Hematopoietic multipotent progenitor cell (in vitro differentiated cells): ENCODE measurements around the gene CALU. TPM values are rescaled to one million over a fixed set of nuclear protein-coding genes. Genes with fewer than 3 reads are reported as not detected.
A peak's percentile ranks its signal among the peaks of the same experiment; 100 is the strongest.

Source experiments
- DNase-seq, 3 donors: peaks; one replicate each; pipeline ENCODE4 v3.0.0-alpha.2; 2011 to 2015; ENCODE audit warnings: low read depth in 2 of 3, low spot score in 2 of 3
- total RNA-seq: library from RNA; depleted of rRNA; stranded (reverse); fragments of >200 nt; gene quantifications from one replicate; pipeline ENCODE4 v1.2.3, GENCODE V29; 2012

The CALU gene
- total RNA-seq, 1 donor, result 14.8 TPM

- DNase-seq, result no peak
Observed at GRCh38 chr7:128744366-128744905, 5.3 kb downstream of the CALU start.

DNA sequence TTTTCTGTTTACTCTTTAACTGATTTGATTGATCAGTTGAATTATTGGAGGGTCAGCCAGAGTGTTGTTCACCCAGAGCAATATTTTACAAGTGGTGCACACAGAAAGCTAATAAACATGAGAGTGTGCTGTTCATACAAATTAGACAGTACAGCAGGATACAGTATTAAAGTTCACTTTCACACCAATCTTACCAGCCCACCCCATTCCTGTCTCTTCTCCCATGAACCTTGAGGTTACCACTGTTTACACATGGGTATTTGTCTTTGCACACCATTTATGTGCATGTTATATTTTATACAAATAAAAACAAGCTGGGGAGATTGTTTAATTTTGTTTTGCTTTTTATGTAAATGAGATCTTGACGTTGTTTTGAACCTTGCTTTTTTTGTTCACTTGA is 6.5 kb downstream of the CALU start:
- DNase-seq, result no peak

DNA sequence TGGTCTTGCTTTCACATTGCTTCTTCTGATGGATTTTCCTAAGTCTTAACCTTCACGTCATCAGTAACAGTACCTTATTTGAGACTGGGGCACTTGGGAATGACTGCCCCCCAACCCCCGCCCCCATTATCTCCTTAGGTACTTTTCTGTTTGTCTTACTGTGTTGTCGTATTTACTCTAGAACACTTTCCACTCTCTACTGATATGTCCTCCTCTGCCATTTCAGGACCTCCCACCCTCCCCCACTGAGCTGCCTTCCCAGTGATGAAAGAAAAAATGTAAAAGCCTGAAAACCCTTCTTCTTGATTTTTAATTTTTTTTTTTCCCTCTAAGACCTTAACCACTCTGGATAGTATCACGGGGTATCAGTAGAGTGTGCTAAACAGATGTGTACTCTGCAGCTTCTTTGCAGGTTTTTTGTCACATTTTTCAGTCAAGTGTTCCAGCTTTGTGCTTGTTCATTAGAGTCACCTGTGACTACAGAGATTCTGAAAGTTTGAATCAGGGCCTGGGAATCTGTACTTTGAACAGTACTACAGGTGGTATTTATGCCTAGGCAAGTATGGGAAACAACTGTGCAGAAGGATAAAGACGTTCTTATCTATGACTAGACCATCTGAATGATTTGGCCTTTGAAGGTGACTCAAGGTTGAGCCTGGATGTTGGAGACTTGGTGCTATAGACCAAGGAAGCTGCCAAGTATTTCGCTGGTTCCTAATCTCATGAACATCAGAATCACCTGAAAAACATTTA is 8.3 kb downstream of the CALU start:
- DNase-seq, result no peak

- DNase-seq, result no peak
Observed at GRCh38 chr7:128752251-128752650, 13.1 kb downstream of the CALU start.

- DNase-seq, result no peak
Observed at GRCh38 chr7:128755075-128755818, 16.1 kb downstream of the CALU start.

DNA sequence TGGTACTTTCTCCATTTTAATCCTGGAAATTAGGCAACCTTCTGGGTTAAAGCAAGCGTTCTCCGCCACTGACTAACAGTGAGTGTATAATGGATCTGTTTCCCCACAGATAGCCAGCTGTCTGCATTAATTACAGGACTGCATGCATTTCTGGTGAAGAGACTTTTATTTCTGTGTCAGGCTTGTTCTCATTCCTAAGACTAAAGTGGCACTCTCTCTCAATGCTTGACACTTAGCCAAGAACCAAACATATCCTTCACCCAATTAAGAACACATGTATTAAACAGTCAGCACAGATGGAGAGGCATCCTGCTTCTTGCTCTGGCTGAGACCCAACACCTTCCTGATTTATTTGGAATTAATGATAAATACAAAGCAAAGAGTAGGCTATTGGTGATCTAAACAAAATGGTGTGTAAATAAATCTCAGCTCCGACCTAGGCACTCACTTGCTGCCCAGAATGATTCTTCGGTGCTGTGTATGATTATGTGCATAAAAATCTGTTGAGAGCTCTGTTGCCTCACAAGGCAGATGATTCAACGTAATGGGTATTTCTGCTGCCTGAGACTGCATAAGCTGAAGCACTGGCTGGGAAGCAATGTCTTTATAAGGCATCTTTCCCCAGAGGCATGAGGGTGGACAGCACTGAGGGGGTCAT is 16.8 kb downstream of the CALU start:
- DNase-seq, result no peak

- DNase-seq, result no peak
Observed at GRCh38 chr7:128757203-128757602, 18.0 kb downstream of the CALU start.

GRCh38 chr7:128758553-128758952 is 19.4 kb downstream of the CALU start:
- no peak for DNase-seq

DNA sequence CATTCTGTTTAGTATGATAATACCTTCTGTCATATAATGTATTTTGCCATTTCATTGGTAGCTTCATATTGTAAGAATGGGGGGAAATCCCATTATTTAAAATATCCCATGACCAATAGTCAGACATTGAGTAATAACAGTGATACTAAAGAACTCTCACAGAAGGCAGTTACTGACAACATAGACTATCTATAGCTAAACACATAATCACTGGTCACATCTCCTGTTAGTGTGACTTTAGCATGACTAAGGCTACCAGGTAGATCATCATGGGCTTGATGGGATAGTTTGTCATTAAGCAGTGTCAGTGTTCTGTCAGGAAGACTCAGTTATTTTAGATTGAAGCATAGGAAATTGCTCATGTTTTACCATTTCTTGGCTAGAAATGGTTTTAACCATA is 20.1 kb downstream of the CALU start:
- no peak for DNase-seq

DNA sequence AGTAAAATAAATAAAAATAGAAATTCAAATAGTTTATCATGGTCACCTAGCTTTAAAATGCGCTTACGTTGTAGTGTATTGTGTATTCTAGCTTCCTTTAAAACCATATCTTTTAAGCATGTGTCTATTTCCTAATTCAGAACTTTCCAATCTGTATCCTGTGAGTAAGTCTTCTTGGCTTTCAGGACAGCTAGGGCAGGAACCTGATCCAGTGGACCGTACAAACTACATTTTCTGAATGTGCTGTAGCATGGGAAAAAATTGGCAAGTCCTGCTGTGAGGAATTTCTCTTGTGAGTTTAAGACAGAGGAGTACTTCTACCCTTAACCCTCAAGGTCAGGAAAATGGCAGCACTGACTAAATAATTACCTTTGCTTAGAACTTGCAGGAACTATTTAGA is 24.4 kb downstream of the CALU start:
- no peak for DNase-seq

GRCh38 chr7:128767475-128768110 is 28.4 kb downstream of the CALU start:
- no peak for DNase-seq

DNA sequence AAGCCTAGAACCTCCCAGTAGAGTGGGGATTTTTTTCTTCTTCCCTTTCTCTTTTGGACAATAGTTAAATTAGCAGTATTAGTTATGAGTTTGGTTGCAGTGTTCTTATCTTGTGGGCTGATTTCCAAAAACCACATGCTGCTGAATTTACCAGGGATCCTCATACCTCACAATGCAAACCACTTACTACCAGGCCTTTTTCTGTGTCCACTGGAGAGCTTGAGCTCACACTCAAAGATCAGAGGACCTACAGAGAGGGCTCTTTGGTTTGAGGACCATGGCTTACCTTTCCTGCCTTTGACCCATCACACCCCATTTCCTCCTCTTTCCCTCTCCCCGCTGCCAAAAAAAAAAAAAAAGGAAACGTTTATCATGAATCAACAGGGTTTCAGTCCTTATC is 31.1 kb downstream of the CALU start:
- no peak for DNase-seq

- no peak for DNase-seq
Observed at GRCh38 chr7:128773604-128774003, 34.4 kb downstream of the CALU start.

GRCh38 chr7:128774029-128774689 is 35.0 kb downstream of the CALU start:
- DNase-seq, result no peak

DNA sequence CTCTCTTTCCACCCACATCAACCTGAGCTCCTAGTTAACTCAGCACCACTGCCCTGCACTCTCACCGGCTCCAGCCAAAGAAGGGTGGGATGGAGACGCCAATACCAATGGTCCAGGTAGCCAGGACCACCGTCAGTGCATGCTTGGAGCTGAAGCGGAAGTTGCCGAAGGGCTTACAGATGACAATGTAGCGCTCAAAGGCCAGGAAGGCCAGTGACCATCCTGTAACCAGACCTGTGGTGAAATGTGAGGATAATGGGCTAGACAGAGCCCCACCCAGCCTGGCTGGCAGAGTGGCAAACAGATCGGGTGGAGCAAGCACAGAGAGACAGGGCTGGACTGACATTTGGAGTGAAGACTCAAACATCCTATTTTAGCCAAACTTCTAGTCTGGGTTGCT is 35.8 kb downstream of the CALU start:
- no peak for DNase-seq

DNA sequence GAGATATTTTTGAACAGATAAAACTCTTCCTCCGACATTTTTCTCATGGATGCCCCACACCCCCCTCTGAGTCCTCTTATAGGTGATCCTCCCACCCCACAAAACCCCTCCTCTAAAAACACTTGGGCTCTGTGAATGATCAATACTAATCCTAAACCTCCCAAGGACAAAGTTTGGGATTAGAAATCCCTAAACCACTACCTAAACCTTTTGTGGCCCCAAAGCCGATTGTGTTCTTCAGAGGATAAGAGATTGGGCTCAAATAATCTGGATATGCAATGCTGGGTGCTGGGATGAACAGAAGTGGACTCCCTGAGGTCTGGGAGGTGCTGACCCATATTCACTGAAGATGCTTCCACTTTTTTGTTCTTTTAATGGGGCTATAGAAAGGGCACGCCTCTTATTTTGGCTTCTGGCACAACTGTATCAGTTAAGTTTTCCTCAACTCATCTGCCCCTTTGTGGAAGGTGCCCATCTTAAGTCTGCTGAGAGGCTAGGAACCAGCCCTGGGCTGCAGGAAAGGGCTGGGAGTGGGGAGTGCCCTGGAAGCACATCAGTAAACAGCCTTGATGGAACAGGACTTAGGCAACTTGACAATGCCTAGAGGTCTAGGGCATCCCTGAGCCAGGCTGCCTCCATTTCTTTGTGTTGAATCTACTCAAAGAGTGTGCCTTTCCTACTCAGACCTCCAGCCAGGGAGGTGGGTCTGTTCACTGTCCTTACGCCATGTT is 36.8 kb downstream of the CALU start, which contains the start of gene OPN1SW:
TSS of gene OPN1SW (minus strand) at position 51 of the 731 bp plus-strand sequence. CDS start at position 38, 13 bp downstream.
- DNase-seq, result no peak

DNA sequence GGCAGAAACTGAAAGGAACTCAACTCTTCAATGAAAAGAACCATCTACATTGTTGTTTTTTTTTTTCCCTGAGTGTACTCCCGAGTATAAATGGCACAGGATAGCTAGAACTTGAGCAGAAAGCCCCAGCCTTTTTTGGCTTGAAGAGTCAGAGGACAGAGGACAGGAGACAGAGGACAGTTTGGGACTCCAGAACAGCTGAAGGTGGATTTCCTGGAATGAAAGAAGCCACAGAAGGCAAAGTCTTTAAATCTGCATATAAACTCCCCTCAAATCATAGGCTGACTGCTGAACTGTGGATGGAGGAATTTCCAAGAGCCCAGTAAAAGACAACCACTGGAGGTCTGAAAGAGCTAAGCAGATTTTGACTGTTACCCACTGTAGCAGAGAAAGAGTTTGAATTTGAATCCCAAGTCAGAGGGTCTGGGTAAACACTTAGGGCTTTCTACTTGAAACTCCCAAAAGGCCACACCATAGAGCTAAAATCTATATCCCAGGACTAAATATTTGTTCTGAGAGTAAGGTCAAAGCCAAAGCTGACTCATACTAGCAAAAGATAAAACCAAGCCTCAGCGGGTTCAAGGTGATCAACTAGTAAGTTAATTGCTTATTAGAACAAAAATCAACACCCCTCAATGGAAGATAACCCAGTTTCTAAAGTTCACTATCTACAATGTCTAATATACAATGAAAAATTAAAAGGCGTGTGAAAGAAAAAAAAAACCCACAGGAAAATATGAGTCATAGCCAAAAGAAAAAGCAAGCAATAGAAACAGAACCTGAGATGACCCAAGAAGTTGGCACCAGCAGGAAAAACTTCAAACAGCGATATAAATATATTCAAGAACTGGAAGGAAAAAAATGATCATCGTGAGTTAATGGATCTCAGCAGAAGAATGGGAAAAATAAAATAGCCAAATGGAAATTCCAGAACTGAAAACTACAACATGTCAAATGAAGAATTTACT is 38.3 kb downstream of the CALU start:
- peak in 1 of 3 donors; percentile 25 for DNase-seq

- no peak for DNase-seq
Observed at GRCh38 chr7:128778946-128779345, 39.8 kb downstream of the CALU start.
